ENCODE results near the gene CAGE1.
A peak's percentile ranks its signal among the peaks of the same experiment; 100 is the strongest.
"Not testable (repeated sequence)": the region's sequence is repeated elsewhere in the genome, so short reads cannot be mapped to it uniquely, and the experiment has no call there.

Gene CAGE1

GRCh38 chr6:7367408-7367807, 22.1 kb downstream of the CAGE1 start:
- no peak for TF ChIP-seq CTCF (IDR thresholded peaks at IDR 0.05)
- TF ChIP-seq ZFX (IDR thresholded peaks at IDR 0.05; ENCODE audit: borderline replicate concordance): no peak
- no peak overlapping the region for H3K27ac ChIP-seq

DNA sequence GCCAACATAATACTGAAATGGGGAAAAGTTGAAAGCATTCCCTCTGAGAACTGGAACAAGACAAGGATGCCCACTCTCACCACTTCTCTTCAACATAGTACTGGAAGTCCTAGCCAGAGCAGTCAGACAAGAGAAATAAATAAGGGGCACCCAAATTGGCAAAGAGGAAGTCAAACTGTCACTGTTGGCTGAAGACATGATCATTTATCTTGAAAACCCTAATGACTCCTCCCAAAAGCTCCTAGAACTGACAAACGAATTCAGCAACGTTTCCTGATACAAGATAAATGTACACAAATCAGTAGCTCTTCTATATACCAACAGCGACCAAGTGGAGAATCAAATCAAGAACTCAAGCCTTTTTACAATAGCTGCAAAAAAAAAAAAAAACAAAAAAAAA, 37.6 kb downstream of the CAGE1 start:
- not testable (repeated sequence) for H3K27ac ChIP-seq

DNA sequence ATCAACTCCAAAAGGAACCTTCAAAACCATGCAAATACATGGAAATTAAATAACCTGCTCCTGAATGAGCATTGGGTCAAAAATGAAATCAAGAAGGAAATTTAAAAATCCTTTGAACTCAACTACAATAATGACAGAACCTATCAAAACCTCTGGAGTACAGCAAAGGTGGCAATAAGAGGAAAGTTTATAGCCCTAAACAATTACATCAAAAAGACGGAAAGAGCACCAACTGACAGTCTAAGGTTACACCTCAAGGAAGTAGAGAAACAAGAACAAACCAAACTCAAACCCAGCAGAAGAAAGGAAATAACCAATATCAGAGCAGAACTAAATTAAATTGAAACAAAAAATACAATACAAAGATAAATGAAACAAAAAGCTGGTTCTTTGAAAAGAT, 39.0 kb downstream of the CAGE1 start:
- H3K27ac ChIP-seq: not testable (repeated sequence)

DNA sequence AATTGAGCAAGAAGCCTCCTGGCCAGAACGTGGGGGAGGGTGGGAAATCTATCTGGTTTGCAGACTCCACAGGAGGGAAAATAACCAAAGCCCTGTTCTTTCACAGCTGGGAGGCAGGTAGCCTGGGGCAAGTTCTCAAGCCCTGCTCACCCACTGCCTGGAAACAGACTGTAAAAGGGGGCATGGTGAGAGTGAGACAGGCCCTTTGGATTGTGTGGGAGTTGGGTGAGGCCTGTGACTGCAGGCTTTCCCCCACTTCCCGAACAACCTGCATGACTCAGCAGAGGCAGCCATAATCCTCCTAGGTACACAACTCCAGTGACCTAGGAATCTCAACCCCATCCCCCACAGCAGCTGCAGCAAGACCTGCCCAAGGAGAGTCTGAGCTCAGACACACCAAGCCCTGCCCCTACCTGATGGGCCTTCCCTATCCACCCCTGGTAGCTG, 42.0 kb downstream of the CAGE1 start:
- not testable (repeated sequence) for H3K27ac ChIP-seq

- peak overlapping the region; percentile 74 for H3K27ac ChIP-seq
Measured at GRCh38 chr6:7344773-7345450, 44.6 kb downstream of the CAGE1 start.

DNA sequence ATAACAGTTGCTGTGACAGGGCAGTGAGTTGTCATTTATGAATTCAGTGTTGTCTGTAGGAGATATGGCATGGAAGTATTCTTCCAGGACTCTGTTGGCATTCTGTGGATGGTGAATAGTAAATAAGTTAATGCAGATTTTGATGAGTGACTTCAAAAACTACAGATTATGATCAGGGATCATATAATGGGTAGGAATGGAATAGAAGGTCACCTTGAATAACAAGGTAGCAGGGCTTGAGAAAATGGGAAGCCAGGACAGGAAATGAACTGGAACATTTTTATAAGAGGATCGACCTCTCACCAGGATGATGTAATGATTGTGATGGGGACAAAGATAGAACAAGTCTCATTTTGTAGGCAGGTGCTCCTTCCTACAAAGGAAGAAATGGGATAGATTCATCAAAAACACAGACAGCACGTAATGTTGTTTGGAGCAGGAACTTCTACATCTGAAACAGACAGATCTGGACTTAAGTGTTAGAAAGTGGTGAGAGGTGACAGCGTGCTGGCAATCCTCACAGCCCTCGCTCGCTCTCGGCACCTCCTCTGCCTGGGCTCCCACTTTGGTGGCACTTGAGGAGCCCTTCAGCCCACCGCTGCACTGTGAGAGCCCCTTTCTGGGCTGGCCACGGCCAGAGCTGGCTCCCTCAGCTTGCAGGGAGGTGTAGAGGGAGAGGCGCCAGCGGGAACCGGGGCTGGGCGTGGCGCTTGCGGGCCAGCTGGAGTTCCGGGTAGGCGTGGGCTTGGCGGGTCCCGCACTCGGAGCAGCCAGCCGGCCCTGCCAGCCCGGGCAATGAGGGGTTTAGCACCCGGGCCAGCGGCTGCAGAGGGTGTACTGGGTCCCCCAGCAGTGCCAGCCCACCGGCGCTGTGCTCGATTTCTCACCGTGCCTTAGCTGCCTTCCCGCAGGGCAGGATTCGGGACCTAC, 45.7 kb downstream of the CAGE1 start:
- TF ChIP-seq ZFX (IDR thresholded peaks at IDR 0.05; ENCODE audit: borderline replicate concordance) (no peak), CTCF (IDR thresholded peaks at IDR 0.05) (no peak)
- peak overlapping the region; percentile 74 for H3K27ac ChIP-seq

DNA sequence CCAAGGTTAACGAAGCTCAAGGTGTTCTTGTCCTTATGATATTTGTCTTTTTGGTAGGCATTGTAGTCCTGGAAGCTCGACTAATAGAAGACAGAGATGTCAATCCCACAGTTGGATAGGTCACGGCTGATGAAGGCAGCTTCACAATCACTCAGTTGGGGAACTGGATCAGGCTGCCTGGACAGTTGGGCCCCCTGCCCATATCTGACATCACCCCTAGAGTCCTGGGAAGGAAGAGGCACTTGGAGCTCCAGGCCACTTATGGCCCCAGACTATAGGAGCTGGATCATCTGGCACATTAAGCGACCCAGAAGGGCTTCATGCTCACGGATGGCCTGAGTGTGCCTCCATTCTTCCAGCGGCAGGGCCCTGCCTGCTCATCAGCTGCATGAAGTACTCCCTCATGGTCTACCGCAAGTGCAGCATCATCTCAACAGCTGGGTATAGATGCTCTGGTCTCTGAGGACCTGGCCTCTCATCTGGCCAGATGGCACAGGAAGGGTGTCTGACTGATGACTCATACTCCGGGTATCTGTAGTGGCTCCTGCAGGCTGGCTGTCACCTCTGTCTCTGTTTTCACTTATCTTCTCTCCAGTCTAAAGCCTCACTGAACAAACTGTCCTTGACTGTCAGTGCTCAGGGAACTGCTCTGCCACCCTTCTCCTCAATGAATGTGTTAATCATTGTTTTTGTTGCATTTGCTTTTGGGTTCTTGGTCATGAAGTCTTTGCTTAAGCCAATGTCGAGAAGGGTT, 47.4 kb downstream of the CAGE1 start:
- no peak for TF ChIP-seq CTCF (IDR thresholded peaks at IDR 0.05)
- TF ChIP-seq ZFX (IDR thresholded peaks at IDR 0.05; ENCODE audit: borderline replicate concordance): no peak
- H3K27ac ChIP-seq: no peak overlapping the region

- H3K27ac ChIP-seq: no peak overlapping the region
- no peak for TF ChIP-seq CTCF (IDR thresholded peaks at IDR 0.05)
- no peak for TF ChIP-seq ZFX (IDR thresholded peaks at IDR 0.05; ENCODE audit: borderline replicate concordance)
Measured at GRCh38 chr6:7341271-7341670, 48.3 kb downstream of the CAGE1 start.

DNA sequence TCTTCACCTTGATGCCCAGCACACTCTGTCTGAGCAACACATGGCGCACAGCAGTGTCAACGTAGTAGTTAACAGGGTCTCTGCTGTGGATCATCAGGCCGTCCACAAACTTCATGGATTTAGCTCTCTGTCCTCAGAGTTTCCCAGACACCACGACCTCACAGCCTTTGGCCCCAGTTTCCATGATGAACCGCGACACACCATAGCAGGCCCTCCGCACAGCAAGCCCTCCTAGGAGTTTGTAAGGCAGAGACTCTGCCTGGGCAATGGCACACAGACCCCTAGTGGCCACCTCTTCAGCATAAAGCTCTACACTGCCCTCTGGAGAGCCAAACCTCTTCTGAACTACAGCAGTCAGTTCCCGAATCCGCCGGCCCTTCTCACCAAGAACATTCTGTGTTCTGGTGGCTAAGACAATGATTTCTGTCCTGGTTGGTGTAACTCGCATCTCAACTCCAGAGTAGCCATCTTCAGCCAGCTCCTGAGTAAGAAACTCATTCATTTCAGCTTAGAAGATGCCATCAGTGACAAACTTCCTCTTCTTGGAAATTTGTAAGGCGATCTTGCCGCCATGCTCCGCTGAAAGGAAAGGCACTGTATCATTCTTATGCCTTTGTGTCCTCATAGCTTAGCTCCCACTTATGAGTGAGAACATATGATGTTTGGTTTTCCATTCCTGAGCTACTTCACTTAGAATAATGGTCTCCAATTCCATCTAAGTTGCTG, 50.4 kb downstream of the CAGE1 start:
- not testable (repeated sequence) for H3K27ac ChIP-seq
- peak; percentile 61 for TF ChIP-seq CTCF (IDR thresholded peaks at IDR 0.05)
